22Rv1 (cell line): ENCODE measurements around the gene GADD45B.

Experiments used
- CTCF ChIP-seq: fragments of 450-650 bp; IDR thresholded peaks from 2 replicates; pipeline ENCODE4 v1.5.1; 2017; ENCODE audit warnings: mild to moderate bottlenecking
- ZFX ChIP-seq: fragments of 450-650 bp; IDR thresholded peaks from 2 replicates; pipeline ENCODE4 v1.6.1; 2017; ENCODE audit warnings: antibody characterized with exemption, borderline replicate concordance

GRCh38 chr19:2494084-2494446 lies 18.1 kb downstream of the GADD45B start:
- TF ChIP-seq CTCF: no peak
- no peak for TF ChIP-seq ZFX
